ENCODE results near the gene ATP6V0D1.

Gene ATP6V0D1

DNA sequence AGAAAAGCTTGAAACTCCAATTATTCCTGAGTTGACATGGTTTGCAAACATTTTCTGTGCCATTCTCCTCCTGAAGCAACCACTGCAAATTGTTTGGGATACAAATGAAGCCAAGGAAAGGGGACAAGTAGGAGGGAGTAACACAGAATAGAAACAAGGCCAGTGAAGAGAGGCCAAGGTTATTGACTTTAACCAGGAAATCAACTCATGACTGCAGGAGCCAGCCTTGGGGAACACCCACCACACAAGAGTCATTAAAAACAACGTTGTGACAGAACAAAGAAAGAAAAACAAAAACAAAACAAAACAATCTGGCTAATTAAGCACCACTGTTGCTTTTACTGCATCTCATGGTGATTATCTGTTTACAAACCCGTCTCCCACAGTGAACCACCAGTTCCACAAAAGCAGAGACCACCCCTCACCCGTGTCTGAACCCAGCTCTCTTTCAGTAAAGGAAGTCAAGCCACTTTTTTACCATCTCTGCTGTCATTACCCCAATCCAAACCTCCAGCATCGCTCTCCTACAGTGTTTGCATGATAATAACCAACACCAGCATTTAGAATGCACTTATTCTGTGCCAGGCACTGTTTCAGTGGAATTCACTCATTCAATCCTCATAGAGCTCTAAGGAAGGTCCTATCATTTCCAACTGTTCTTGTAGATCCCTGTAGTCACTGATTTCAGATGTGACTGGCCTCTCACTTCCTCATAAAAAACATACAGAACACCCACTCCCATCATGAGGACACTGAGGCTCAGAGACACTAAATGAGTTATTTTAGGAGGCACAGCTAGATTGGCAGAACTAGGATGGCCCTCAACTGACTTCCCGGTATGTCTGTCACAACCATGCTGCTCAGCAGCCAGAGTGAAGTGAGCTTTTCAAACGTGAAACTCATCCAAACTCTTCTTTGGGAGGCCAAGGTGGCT is 66.7 kb downstream of the ATP6V0D1 start:
- no peaks in the 10 kb centered on the region for H4K20me1 ChIP-seq (ENCODE audit: insufficient read depth, low read length)
- no peak overlapping the region for H2AFZ ChIP-seq (ENCODE audit: low read length)
- H3K79me2 ChIP-seq (ENCODE audit: insufficient read depth, low read length), result no peaks in the 10 kb centered on the region
- no peaks in the 10 kb centered on the region for H3K36me3 ChIP-seq (ENCODE audit: insufficient read depth, low read length)
- H3F3A ChIP-seq (ENCODE audit: insufficient read depth, low read length), result no peaks in the 10 kb centered on the region
- no peak overlapping the region for H3K4me2 ChIP-seq (ENCODE audit: low read length)
- H3K4me1 ChIP-seq (ENCODE audit: insufficient read depth, low read length, severe bottlenecking), result peaks cover 10% of the 10 kb centered on the region
- H3K9ac ChIP-seq (ENCODE audit: low read length), result no peak overlapping the region
- H3K9me2 ChIP-seq (ENCODE audit: low read depth, low read length), result no peaks in the 10 kb centered on the region
- H3K9me3 ChIP-seq (ENCODE audit: low read length), result no peaks in the 10 kb centered on the region
- H3K4me3 ChIP-seq (ENCODE audit: low read depth, low read length, poor library complexity, severe bottlenecking), result no peak overlapping the region
- no peak for TF ChIP-seq EZH2 (IDR thresholded peaks at IDR 0.05; ENCODE audit: borderline replicate concordance, low read length)
- TF ChIP-seq, protein P1, sequence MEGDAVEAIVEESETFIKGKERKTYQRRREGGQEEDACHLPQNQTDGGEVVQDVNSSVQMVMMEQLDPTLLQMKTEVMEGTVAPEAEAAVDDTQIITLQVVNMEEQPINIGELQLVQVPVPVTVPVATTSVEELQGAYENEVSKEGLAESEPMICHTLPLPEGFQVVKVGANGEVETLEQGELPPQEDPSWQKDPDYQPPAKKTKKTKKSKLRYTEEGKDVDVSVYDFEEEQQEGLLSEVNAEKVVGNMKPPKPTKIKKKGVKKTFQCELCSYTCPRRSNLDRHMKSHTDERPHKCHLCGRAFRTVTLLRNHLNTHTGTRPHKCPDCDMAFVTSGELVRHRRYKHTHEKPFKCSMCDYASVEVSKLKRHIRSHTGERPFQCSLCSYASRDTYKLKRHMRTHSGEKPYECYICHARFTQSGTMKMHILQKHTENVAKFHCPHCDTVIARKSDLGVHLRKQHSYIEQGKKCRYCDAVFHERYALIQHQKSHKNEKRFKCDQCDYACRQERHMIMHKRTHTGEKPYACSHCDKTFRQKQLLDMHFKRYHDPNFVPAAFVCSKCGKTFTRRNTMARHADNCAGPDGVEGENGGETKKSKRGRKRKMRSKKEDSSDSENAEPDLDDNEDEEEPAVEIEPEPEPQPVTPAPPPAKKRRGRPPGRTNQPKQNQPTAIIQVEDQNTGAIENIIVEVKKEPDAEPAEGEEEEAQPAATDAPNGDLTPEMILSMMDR (IDR thresholded peaks at IDR 0.05; ENCODE audit: low read length), result no peak
- peaks cover 7% of the 10 kb centered on the region; the same call in 1 of the 2 replicates for H3K27me3 ChIP-seq (ENCODE audit: insufficient read depth, low read length)
- H3K27ac ChIP-seq (ENCODE audit: low read depth, low read length, poor library complexity, severe bottlenecking), result no peak overlapping the region

DNA sequence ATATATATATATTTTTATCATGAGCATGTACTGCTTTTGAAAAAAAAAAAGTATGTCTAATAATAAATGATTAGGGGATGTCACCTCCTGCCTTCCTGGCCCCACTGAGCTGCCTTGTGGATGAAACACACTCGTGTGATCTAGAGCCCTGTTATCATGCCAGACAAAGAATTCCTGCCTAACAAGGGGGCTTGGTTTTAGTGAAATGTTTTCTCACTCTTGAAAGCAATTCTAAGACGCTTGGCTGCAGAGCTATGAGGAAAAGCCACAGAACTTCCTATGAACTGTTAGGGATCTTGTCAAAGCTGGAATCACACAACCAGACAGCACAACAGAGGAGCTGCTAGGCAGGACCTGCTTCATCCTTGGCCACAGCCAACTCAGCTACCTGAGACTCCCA is 68.7 kb downstream of the ATP6V0D1 start:
- Histone ChIP-seq H3K27me3 (ENCODE audit: insufficient read depth, low read length) (peaks cover 5% of the 10 kb centered on the region; the same call in 1 of the 2 replicates), H4K20me1 (ENCODE audit: insufficient read depth, low read length) (no peaks in the 10 kb centered on the region), H3K79me2 (ENCODE audit: insufficient read depth, low read length) (no peaks in the 10 kb centered on the region), H3K9me2 (ENCODE audit: low read depth, low read length) (no peaks in the 10 kb centered on the region), H3K9ac (ENCODE audit: low read length) (no peak overlapping the region), H3K4me1 (ENCODE audit: insufficient read depth, low read length, severe bottlenecking) (peaks cover 10% of the 10 kb centered on the region), H3K36me3 (ENCODE audit: insufficient read depth, low read length) (no peaks in the 10 kb centered on the region), H3K9me3 (ENCODE audit: low read length) (no peaks in the 10 kb centered on the region), H3K4me3 (ENCODE audit: low read depth, low read length, poor library complexity, severe bottlenecking) (no peak overlapping the region), H3K27ac (ENCODE audit: low read depth, low read length, poor library complexity, severe bottlenecking) (no peak overlapping the region), H3F3A (ENCODE audit: insufficient read depth, low read length) (no peaks in the 10 kb centered on the region), H3K4me2 (ENCODE audit: low read length) (no peak overlapping the region), H2AFZ (ENCODE audit: low read length) (no peak overlapping the region)
- TF ChIP-seq EZH2 (IDR thresholded peaks at IDR 0.05; ENCODE audit: borderline replicate concordance, low read length), result no peak
- TF ChIP-seq, protein P1 (IDR thresholded peaks at IDR 0.05; ENCODE audit: low read length), result no peak

DNA sequence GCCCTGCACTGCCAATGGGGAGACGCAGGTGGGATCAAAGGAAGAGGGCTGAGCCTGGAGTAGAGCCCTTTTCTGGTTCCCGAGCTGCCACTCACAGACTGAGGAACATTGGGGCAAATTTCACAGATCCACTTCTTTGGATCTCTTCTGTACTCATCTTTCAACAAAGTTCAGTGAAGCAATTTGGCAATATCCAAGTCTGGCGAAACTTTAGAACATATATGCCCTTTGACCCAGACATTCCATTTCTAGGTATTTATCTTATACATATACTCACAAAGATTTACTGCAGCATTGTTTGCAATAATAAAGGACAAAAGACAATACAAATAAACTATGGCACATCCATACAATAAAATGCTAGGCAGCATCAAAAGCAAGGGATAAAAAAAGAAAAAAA is 69.6 kb downstream of the ATP6V0D1 start:
- Histone ChIP-seq H4K20me1 (ENCODE audit: insufficient read depth, low read length) (no peaks in the 10 kb centered on the region), H3F3A (ENCODE audit: insufficient read depth, low read length) (no peaks in the 10 kb centered on the region), H3K36me3 (ENCODE audit: insufficient read depth, low read length) (no peaks in the 10 kb centered on the region), H3K9me3 (ENCODE audit: low read length) (no peaks in the 10 kb centered on the region), H3K27me3 (ENCODE audit: insufficient read depth, low read length) (no peaks in the 10 kb centered on the region), H3K4me2 (ENCODE audit: low read length) (no peak overlapping the region), H3K4me3 (ENCODE audit: low read depth, low read length, poor library complexity, severe bottlenecking) (no peak overlapping the region), H3K79me2 (ENCODE audit: insufficient read depth, low read length) (no peaks in the 10 kb centered on the region), H3K27ac (ENCODE audit: low read depth, low read length, poor library complexity, severe bottlenecking) (no peak overlapping the region), H2AFZ (ENCODE audit: low read length) (no peak overlapping the region), H3K9me2 (ENCODE audit: low read depth, low read length) (no peaks in the 10 kb centered on the region), H3K9ac (ENCODE audit: low read length) (no peak overlapping the region), H3K4me1 (ENCODE audit: insufficient read depth, low read length, severe bottlenecking) (peaks cover 6% of the 10 kb centered on the region)
- TF ChIP-seq EZH2 (IDR thresholded peaks at IDR 0.05; ENCODE audit: borderline replicate concordance, low read length), result no peak
- TF ChIP-seq, protein P1 (IDR thresholded peaks at IDR 0.05; ENCODE audit: low read length), result no peak
